Gastrocnemius medialis (tissue), 4 donors: ENCODE data around the gene GPAM.

Experiments used
- CTCF ChIP-seq, 5 experiments: fragments of 450-650 bp in 3 of 5; fragments of 200-600 bp in 2 of 5; sonication (generic) in 2 of 5; IDR thresholded peaks in 4 of 5; conservative IDR thresholded peaks in 1 of 5; 1 replicate in 4 of 5; 2 replicates in 1 of 5; pipeline ENCODE4 v1.5.1; 2016 to 2019; ENCODE audit warnings: antibody characterized with exemption in 5 of 5, mild to moderate bottlenecking in 3 of 5, moderate library complexity in 3 of 5
- POLR2A ChIP-seq, 2 donors: fragments of 450-650 bp; IDR thresholded peaks; one replicate each; pipeline ENCODE4 v1.6.1; 2017; ENCODE audit warnings: antibody characterized with exemption in 2 of 2, mild to moderate bottlenecking in 2 of 2, moderate library complexity in 2 of 2

- TF ChIP-seq CTCF (IDR thresholded peaks at IDR 0.05 in 4 of 5, conservative IDR thresholded peaks at IDR 0.05 in 1 of 5) (no peak), POLR2A (IDR thresholded peaks at IDR 0.05) (no peak)
Observed at GRCh38 chr10:112213836-112214235, 30.3 kb upstream of the GPAM start.
